CMK (cell line): ENCODE data around the gene CBX1.

Source experiments
- DNase-seq: peaks from one replicate; pipeline ENCODE4 v3.0.0-alpha.2; 2010; ENCODE audit warnings: low read depth

The CBX1 gene

DNA sequence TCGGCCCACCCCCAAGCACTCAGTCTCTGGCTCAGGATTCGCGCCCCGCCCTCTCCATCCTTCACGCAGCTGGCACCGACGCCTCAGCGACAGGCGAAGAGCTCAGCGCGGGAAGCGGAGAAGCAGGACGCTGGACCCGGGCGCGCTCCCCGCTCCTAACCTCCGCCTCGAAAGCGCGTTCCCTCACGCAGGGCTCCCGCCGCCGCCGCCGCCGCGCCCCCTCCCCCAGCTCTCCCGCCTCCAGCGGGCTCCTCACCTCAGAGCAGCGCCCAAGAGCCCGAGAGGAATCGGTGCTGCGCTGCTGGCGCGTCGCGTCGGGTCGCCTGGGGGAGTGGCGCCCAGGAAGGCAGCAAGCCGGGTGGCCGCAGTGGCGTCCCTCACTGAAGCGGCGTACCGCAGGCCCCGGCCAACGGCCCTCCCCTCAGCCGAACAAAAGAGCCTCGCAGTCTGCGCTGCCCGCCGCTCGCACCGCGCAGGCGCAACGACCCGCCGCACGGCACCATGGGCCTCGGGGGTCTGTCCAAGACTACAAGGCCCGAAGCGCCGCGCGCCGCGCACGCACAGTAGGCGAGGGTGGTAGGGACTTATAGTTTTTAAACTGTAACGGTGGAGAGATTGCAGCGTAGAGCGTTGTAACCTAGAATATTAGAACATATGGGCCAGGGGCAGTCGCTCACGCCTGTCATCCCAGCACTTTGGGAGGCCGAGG, at the start of gene CBX1:
TSS of gene CBX1 (minus strand) at position 467 of the 709 bp plus-strand sequence. CDS start 24,474 bp downstream, outside the sequence.
- peak; percentile 92 for DNase-seq

GRCh38 chr17:48150597-48151001, 49.3 kb upstream of the CBX1 start:
- DNase-seq: no peak

DNA sequence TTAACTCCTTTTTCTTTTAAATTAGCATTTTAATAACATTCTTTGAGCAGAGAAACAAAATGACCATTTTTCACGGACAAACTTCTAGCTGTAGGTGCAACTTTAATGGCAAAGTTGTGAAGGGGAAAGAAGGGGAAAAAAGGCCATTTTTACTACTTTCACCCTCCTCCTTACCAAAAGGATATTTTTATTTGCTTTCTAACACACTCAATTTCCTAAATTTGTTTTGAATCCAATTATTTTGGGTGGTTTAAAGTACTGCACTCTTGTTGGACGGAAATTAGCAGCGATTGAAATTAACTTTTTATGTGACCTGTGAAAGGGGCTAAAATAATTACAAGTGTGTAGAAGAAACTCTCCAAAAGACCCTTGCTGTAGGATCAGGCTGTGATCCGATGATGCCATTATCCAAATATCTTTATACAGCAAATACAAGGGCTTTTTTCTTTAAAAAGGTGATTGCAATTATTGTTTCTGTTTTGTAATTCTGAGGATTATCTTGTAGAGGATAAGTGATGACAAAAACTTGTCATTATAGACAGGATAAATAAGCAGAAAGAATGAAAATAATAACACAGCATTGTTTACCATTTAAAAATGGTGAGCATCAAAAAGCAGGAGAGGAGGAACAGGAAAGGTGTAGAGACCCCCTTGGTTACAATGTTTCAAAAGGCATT, 48.6 kb upstream of the CBX1 start:
- DNase-seq: no peak

DNA sequence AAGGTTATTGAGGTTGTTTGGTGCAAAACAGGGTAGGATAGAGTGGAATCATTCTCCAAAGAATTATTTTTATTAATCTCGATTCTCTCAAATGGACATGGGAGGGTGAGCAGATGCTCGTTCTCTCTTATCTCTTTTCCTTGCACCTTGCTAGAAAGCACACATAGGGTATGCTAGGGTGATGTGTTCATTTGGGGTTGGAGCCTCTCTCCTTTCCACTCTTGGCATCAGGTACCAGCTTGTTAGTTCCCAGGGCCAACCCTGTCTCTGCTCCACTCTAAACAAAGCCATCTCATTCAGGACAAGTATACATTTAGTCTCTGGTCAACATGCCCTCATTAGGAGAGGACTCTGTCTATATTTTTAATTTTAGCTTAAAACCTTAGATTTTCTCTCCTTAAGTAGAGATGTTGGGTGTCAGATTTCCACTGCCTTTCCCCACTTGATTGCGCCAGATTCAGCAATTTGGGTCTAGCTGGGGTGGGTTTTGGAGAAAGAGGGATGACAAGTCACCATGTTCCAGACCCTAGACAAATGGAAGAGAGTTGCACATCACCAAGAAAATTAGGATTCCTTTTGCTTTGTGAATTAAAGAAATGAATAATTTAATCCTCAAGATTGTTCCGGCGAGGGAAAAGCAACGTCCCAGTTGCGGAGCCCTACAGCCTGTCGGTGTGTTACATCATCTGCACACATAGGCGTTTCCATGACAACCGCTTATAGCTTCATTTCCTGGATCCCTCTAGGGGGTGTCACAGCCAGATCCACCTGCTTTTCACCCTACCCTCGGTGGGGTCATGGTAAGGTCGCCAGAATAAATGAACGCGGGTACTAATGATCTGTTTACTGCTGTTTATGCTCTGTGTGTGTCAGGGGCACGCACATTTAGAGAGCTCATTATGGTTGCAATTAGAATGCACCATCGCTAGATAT, 47.8 kb upstream of the CBX1 start:
- DNase-seq: no peak

DNA sequence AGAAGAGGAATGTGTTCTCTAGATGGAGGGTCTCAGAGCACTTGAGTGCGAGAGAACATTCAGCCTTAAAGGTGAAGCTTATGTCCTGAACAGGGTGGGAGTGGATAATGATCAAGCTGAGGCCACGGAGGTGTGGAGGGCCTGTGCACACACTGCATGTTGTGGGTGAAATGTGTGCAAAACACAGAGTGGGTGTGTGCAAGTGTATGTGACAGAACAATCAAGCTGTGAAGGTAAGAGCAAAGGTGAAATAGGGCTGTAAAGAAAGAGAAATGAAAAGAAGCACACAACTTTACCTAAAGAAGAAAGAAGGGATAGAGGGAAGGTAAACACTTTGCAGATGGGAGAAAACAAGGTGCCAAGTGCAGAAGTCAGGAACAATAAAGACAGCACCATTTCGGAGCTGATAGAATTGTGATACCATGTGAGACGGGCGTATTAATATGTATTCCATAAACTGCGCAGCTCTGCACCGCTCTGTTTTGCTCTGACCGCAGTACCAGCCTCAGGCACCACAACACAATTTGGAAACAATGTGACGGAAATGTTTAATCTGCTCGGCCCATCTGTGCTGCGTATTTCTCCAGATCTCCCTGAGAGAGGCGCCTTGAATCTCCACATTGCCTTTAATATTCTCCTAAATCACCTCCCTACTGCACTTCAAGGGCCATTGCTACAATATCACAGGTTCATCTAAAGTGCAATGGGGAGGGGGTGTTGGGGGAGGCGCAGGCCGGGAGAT, 46.9 kb upstream of the CBX1 start:
- no peak for DNase-seq

DNA sequence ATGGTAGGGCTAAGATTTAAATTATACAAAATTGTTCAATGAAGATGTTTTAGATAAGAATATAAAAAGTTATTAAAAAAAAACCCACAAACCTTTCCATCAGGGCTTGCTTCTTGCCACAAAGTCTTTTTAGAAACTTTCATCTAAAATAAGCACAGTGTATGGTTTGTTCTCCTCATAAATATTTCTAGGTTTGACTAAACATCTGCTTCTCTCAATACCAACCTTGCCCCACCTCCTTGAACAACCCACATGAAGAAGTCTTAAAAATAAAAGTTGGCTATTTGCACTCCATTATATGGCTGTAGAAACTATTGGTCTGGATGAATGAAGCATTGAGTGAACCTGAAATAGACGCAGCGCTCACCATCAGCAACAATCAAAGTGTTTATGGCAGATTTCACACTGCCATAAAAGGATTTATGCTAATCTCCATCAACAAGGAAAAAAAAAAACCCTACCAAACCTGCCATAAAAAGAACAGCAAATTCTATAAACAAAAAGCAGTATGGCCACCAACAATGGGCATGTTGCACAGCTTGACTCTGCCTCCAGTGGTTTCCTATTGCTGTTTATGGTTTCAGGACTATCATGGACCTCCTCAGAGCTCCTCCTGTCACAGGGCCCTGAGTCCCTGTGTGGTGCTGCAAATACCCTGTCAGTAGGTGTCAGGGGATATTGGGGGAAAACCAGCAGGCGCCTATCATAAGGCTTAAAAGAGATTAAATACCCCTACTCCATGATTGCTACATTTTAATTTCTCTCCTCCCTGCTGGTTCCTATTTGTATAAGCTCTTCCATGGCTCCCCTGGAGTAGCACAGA, 43.9 kb upstream of the CBX1 start:
- no peak for DNase-seq

- DNase-seq: no peak
Observed at GRCh38 chr17:48144231-48144630, 43.0 kb upstream of the CBX1 start.

DNA sequence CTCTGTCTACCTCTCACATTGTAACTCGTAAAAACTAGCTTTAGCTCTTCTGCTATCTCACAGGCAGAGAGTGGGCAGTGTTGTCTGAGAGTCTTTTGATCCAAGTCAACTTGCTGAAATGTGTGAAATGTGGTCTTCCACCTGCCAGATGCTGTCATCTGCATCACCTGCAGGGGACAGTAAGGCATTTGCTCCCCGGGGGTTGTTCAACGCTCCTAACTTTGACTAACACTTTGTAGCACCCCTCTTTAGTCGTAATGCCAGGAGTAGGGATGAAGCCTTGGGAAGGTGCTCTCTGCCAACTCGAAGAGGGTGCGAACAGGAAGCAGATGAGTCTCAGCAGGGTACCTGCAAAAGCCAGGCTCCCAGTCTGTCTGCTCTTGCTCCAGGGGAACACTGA, 42.4 kb upstream of the CBX1 start:
- DNase-seq: no peak

DNA sequence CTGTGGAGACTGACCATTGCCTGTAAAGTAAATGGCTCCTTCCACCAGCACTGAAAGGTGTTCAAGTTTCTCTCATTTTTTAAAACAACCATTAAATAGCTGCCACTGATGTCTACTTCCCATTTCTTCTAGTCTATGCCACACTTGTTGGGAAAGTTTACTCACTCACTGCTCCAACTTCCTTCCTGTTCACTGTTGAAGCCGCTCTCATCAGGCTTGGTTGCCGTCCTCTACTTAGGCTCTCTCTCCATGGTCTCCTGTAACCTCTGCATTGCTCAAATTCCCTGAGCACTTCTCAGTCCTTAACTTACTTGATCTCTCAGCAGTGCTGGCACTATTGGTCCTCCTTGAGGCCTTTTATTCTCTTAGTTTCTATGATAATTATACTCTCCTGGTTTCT, 38.7 kb upstream of the CBX1 start:
- DNase-seq: no peak

GRCh38 chr17:48137656-48138055, 36.4 kb upstream of the CBX1 start:
- DNase-seq: no peak

GRCh38 chr17:48134912-48135480, 33.7 kb upstream of the CBX1 start:
- DNase-seq: no peak

DNA sequence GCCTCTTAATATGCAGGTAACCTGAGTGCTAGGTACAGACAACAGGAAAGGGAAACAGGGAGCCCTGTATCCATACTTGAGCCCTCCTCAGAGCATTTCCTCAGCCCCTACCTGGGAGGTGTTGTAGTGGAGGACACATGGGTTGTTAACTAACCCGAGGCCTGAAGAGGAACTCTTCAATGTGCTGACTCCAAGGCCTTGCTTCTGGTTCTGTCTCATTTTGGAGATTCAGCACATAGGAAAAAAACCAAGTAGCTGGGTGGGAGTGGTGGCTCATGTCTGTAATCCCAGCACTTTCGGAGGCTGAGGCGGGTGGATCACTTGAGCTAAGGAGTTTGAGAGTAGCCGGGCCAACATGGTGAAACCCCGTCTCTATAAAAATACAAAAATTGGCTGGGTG, 31.1 kb upstream of the CBX1 start:
- no peak for DNase-seq

DNA sequence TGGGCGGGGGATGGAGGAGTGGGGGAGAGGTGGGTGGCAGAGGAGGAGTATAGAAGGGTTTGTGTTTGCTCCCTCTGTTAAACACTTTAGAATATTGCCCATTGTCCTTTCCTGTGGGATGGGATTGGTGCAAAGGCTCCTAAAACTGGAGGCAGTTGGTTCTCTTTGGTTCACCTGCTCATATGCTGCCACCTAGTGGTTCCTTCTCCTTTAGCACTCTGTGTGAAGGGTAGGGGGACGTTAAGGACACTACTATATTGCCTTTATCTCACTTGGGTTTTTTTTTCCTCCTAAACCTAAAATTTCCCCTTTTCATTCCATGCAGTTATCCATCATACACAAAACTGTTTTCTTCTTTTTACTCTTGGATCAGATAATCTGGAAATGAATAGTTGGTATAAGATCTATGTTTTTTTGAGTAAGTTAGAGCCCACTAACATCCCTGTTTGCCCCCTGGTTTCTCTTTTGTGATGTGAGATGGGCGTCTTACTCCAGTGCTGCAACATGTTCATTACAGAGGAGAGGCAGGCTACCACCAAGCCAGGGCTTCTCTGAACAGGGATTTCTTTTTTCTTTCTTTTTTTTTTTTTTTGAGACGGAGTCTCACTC, 30.0 kb upstream of the CBX1 start:
- DNase-seq: peak; percentile 40

DNA sequence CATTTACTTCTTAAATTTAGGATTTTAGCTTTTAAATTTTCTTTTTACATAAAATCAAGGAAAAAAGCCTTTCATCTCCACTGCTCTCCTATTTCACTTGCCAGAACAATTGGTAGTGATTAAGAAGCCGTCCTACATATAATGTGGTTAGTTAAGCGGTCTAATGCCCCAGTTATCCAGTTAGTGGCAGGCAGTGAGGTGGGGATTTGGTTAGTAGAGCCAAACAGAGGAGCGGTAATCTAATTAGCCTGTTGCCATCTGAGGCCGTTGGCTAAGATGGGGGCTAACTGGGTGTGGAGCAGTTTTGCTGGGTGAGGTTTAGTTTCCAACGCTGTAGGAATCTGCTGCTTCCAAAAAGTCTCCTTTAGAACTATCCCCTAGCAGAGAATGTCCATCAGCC, 28.7 kb upstream of the CBX1 start:
- DNase-seq: no peak

DNA sequence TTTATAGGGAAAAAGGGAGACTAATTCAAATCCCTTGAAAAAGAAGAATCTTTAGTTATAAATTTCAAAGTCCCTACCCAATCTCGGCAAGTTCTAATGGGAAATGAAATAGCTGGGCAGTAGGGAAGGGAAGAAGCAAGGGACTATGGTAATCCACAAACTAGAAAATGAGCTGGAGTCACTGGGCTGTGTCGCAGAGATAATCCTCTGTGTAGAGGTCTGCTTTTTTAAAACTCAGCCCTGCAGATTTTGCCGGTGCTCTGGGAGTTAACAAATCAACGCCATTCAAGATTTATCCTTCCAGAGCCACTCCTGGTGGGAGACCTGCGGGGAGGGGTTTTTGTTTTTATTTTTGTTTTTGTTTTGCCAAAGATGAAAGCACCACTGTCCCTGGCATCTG, 27.1 kb upstream of the CBX1 start:
- no peak for DNase-seq

GRCh38 chr17:48127371-48128051, 26.2 kb upstream of the CBX1 start:
- no peak for DNase-seq

GRCh38 chr17:48126532-48126850, 25.2 kb upstream of the CBX1 start:
- no peak for DNase-seq

- no peak for DNase-seq
Observed at GRCh38 chr17:48125829-48126531, 24.7 kb upstream of the CBX1 start.

GRCh38 chr17:48123776-48124388, 22.6 kb upstream of the CBX1 start:
- DNase-seq: no peak
